ENCODE data around the gene CPLX1. TPM values are rescaled to one million over a fixed set of nuclear protein-coding genes. Genes with fewer than 3 reads are reported as not detected.

Gene CPLX1
- total RNA-seq, 1 experiment from 2014 or later: 2.7 TPM

- POLR2A ChIA-PET: no interaction called here
- intact Hi-C loops (cut with micrococcal nuclease): no loop called here
- DNase-seq (ENCODE audit: unreplicated experiment): no peak
- TF ChIP-seq CTCF (IDR thresholded peaks at IDR 0.05; ENCODE audit: unreplicated experiment): no peak
- CTCF ChIA-PET: no interaction called here
- H3K36me3 Mint-ChIP-seq (ENCODE audit: insufficient read depth, unreplicated experiment): peaks cover 32% of the 10 kb centered on the region
- no peaks in the 10 kb centered on the region for H3K27me3 Mint-ChIP-seq (ENCODE audit: insufficient read depth, unreplicated experiment)
- no peaks in the 10 kb centered on the region for H3K9me3 Mint-ChIP-seq (ENCODE audit: unreplicated experiment)
- no peaks in the 10 kb centered on the region for H3K4me1 Mint-ChIP-seq (ENCODE audit: insufficient read depth, unreplicated experiment)
- H3K27ac Mint-ChIP-seq (ENCODE audit: low read depth, unreplicated experiment): no peak overlapping the region
- no peak overlapping the region for H3K4me3 Mint-ChIP-seq (ENCODE audit: unreplicated experiment)
- no TSS peak for BruUV-seq (replicated peaks)
Measured at GRCh38 chr4:865121-865465, 39.2 kb upstream of the CPLX1 start.

GRCh38 chr4:864456-865120 is 38.7 kb upstream of the CPLX1 start:
- H3K9me3 Mint-ChIP-seq (ENCODE audit: unreplicated experiment): no peaks in the 10 kb centered on the region
- H3K36me3 Mint-ChIP-seq (ENCODE audit: insufficient read depth, unreplicated experiment): peaks cover 36% of the 10 kb centered on the region
- no peak overlapping the region for H3K4me3 Mint-ChIP-seq (ENCODE audit: unreplicated experiment)
- TF ChIP-seq CTCF (IDR thresholded peaks at IDR 0.05; ENCODE audit: unreplicated experiment): no peak
- POLR2A ChIA-PET: no interaction called here
- no peak overlapping the region for H3K27ac Mint-ChIP-seq (ENCODE audit: low read depth, unreplicated experiment)
- no peaks in the 10 kb centered on the region for H3K4me1 Mint-ChIP-seq (ENCODE audit: insufficient read depth, unreplicated experiment)
- BruUV-seq (replicated peaks): no TSS peak
- H3K27me3 Mint-ChIP-seq (ENCODE audit: insufficient read depth, unreplicated experiment): no peaks in the 10 kb centered on the region
- intact Hi-C loops (cut with micrococcal nuclease): no loop called here
- CTCF ChIA-PET: no interaction called here
- no peak for DNase-seq (ENCODE audit: unreplicated experiment)

- ChIA-PET POLR2A (no interaction called here), CTCF (interaction anchor here (0.7 kb wide), 1 partner anchor 22 kb away, joined by 4 read pairs; no protein-coding TSS in a partner anchor)
- Mint-ChIP-seq H3K9me3 (ENCODE audit: unreplicated experiment) (no peaks in the 10 kb centered on the region), H3K4me1 (ENCODE audit: insufficient read depth, unreplicated experiment) (no peaks in the 10 kb centered on the region), H3K27ac (ENCODE audit: low read depth, unreplicated experiment) (no peak overlapping the region), H3K4me3 (ENCODE audit: unreplicated experiment) (no peak overlapping the region), H3K27me3 (ENCODE audit: insufficient read depth, unreplicated experiment) (no peaks in the 10 kb centered on the region), H3K36me3 (ENCODE audit: insufficient read depth, unreplicated experiment) (peaks cover 58% of the 10 kb centered on the region)
- intact Hi-C loops (cut with micrococcal nuclease): no loop called here
- DNase-seq (ENCODE audit: unreplicated experiment): no peak
- TF ChIP-seq CTCF (IDR thresholded peaks at IDR 0.05; ENCODE audit: unreplicated experiment): no peak
- BruUV-seq (replicated peaks): no TSS peak
Measured at GRCh38 chr4:860561-860960, 34.6 kb upstream of the CPLX1 start.

- DNase-seq (ENCODE audit: unreplicated experiment): no peak
- H3K27me3 Mint-ChIP-seq (ENCODE audit: insufficient read depth, unreplicated experiment): no peaks in the 10 kb centered on the region
- ChIA-PET POLR2A (no interaction called here), CTCF (no interaction called here)
- H3K4me3 Mint-ChIP-seq (ENCODE audit: unreplicated experiment): no peak overlapping the region
- no peaks in the 10 kb centered on the region for H3K9me3 Mint-ChIP-seq (ENCODE audit: unreplicated experiment)
- H3K36me3 Mint-ChIP-seq (ENCODE audit: insufficient read depth, unreplicated experiment): peaks cover 57% of the 10 kb centered on the region
- H3K27ac Mint-ChIP-seq (ENCODE audit: low read depth, unreplicated experiment): no peak overlapping the region
- BruUV-seq (replicated peaks): no TSS peak
- no peak for TF ChIP-seq CTCF (IDR thresholded peaks at IDR 0.05; ENCODE audit: unreplicated experiment)
- intact Hi-C loops (cut with micrococcal nuclease): no loop called here
- no peaks in the 10 kb centered on the region for H3K4me1 Mint-ChIP-seq (ENCODE audit: insufficient read depth, unreplicated experiment)
Measured at GRCh38 chr4:859496-859895, 33.6 kb upstream of the CPLX1 start.

All from MCF 10A (cell line).